Measurements from ENCODE around the gene RRM2.

GRCh38 chr2:10151462-10151861 is 28.9 kb downstream of the RRM2 start:
- TF ChIP-seq CTCF (optimal IDR thresholded peaks at IDR 0.05 in 1 of 3, IDR thresholded peaks at IDR 0.05 in 1 of 3, conservative IDR thresholded peaks at IDR 0.05 in 1 of 3; ENCODE audit: extremely low read depth in 1 of 3, insufficient read depth in 2 of 3, low read length in 3 of 3) (no peak), EZH2 (IDR thresholded peaks at IDR 0.05; ENCODE audit: low read length) (no peak)
